Stimulated activated CD4-positive, alpha-beta T cell treated with anti-CD3 and anti-CD28 coated beads, Interleukin-4, amount 100 ng/mL, for 48 hours (primary cell): ENCODE results near the gene MBOAT2.
"Not testable (repeated sequence)": the region's sequence is repeated elsewhere in the genome, so short reads cannot be mapped to it uniquely, and the experiment has no call there.

Experiments
- DNase-seq, 2 donors: peaks; one replicate each; pipeline ENCODE4 v3.0.0-alpha.2; 2020; ENCODE audit warnings: low read depth in 2 of 2

MBOAT2 gene

GRCh38 chr2:8992643-8993042, 10.8 kb downstream of the MBOAT2 start:
- DNase-seq: no peak

GRCh38 chr2:8989536-8990079, 13.9 kb downstream of the MBOAT2 start:
- no peak for DNase-seq

GRCh38 chr2:8987410-8987809, 16.1 kb downstream of the MBOAT2 start:
- DNase-seq: no peak

GRCh38 chr2:8986327-8986976, 17.0 kb downstream of the MBOAT2 start:
- peak in 1 of 2 donors; percentile 1 for DNase-seq

- DNase-seq: no peak
These were observed 17.7 kb downstream of the MBOAT2 start for GRCh38 chr2:8985561-8986326.

- no peak for DNase-seq
These were observed 18.6 kb downstream of the MBOAT2 start for GRCh38 chr2:8984855-8985254.

GRCh38 chr2:8984157-8984556, 19.3 kb downstream of the MBOAT2 start:
- no peak for DNase-seq

- DNase-seq: no peak
These were observed 19.9 kb downstream of the MBOAT2 start for GRCh38 chr2:8983571-8983970.

- DNase-seq: no peak
These were observed 21.6 kb downstream of the MBOAT2 start for GRCh38 chr2:8981876-8982275.

GRCh38 chr2:8980096-8980495, 23.4 kb downstream of the MBOAT2 start:
- no peak for DNase-seq

GRCh38 chr2:8977758-8978157, 25.7 kb downstream of the MBOAT2 start:
- no peak for DNase-seq

GRCh38 chr2:8976442-8977259, 26.8 kb downstream of the MBOAT2 start:
- DNase-seq: no peak

GRCh38 chr2:8974016-8974415, 29.5 kb downstream of the MBOAT2 start:
- DNase-seq: no peak

GRCh38 chr2:8973017-8973416, 30.5 kb downstream of the MBOAT2 start:
- DNase-seq: not testable (repeated sequence)

GRCh38 chr2:8972535-8972934, 30.9 kb downstream of the MBOAT2 start:
- DNase-seq: not testable (repeated sequence)

- not testable (repeated sequence) for DNase-seq
These were observed 34.1 kb downstream of the MBOAT2 start for GRCh38 chr2:8969348-8969747.

GRCh38 chr2:8966123-8966908, 37.2 kb downstream of the MBOAT2 start:
- DNase-seq: no peak

- DNase-seq: no peak
These were observed 38.1 kb downstream of the MBOAT2 start for GRCh38 chr2:8965216-8965969.

- no peak for DNase-seq
These were observed 40.6 kb downstream of the MBOAT2 start for GRCh38 chr2:8962890-8963289.

- DNase-seq: no peak
These were observed 45.9 kb downstream of the MBOAT2 start for GRCh38 chr2:8957628-8958027.

- no peak for DNase-seq
These were observed 46.7 kb downstream of the MBOAT2 start for GRCh38 chr2:8956774-8957173.
